GM21737 (cell line): ENCODE results near the gene CDC42EP3.

ENCODE experiments used
- ATAC-seq: cut with Tn5 transposase; IDR thresholded peaks from one replicate; pipeline ENCODE4 v1.9.1; 2021; ENCODE audit warnings: mild to moderate bottlenecking, moderate library complexity; ENCODE audit not compliant: unreplicated experiment

CDC42EP3 gene

GRCh38 chr2:37683921-37684780 lies 12.7 kb upstream of the CDC42EP3 start:
- no peak for ATAC-seq

DNA sequence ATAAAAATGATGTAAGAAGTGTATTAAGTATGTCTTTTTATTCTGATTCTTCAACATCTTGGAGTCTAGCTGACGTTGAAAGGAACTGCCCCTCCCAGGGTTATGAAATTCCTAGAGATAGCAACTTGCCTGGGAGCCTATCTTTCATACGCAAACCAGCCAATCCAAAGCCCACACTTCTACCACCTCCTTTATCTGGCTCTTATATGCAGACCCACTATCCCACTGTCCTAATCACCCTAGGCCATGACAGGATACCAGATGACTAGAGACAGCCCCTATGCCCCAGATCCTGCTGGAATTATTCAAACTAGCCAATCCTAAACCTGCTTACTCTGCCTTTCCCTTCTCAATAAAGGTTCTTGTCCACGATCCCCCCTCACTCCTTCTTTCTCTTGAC lies 11.8 kb upstream of the CDC42EP3 start:
- ATAC-seq, result no peak

DNA sequence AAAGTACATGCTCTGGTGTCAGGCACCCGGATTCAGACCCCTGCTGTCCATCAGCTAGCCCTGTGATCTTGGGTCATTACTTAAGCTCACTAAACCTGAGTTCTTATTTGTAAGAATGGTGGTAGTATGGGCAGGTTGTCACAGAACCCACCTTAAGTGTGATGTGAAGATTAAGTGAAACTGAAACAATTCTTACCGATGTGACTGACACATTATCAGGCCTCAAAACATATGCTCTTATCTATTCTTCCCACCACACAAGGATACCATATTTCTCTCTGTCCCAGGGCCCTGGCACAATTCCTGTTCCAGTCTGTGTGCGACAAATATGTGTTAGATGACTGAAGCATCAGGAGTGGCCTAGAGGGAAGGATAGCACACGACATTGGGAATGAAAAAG lies 11.0 kb upstream of the CDC42EP3 start:
- no peak for ATAC-seq

DNA sequence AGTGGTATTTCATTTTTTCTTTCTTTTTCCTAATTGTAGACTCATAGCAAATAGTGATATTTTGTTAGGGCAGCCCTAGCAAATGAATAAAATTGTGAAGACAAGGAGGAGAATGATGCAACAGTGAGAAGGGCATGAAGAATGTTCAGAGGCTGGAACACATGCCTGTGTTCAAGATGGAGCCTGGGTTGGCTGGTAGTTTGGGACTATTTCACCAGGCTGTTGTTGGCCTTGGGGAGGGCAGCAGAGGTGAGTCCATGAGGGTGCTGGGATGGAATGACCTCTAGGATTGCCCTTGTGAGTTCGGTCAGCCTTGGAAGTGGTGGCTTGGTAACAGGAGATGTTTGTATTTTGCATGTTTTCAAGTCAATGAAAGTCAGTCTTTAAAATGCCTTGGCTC lies 10.1 kb upstream of the CDC42EP3 start:
- ATAC-seq, result no peak

DNA sequence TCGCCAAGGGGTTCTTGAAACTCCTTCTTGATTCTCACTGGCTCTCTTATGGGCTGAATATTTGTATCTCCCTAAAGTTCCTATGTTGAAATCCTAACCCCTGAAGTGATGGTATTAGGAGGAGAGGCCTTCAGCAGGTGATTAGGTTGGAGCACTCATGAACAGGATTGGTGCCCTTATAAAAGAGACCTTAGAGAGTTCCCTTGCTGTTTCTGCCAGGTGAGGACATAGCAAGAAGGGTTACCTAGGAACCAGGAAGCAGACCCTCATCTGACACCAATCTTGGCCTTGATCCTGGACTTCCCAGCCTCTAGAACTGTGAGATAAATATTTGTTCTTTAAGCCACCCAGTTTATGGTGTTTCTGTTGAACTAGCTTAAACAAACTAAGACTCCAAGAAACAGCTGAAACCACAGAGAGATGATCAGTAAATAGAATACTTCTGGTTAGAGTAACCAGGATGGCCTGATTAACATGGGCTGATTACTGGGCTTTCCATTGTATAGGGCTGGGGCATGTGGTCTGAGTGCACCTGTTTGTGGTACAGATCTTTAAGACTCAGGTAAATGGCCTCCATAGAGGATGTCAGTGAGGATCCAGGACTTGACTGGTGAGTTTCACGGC lies 7.7 kb upstream of the CDC42EP3 start:
- ATAC-seq, result no peak

DNA sequence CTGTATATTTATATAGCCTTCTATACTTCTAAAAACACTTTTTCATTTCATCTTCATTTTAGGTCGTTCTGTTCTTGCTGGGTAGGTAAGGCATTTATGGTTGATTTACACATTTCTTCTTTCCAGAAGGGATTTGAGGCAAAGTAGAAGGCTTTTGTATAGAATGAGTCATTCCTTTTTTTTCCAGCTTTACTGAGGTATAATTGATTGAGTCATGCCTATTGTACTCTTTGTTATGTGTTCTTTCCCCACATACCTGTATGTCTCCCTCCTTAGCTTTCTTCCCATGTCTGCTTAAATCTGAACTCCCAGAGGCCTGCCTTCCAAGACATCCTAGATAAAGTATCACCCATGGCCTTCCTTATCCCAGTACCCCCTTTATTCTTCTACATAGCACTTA lies 4.8 kb upstream of the CDC42EP3 start:
- no peak for ATAC-seq

DNA sequence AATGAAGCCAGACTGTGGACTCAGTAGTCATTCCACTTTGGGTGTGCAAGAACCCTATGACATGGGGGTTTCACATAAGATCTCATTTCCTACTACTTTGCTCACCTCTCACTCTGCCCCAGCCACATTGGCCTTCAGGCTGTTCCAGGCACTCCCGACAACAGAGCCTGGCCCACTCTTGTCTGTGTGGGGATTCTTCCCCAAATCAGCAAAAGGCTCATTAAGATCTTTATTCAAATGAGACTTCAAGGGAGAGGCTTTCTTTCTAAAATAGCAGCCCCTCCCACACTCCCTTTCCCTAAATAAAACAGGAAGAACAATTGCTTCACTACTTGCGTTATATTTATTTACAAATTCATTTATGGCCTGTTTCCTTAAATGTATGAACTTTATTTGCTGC lies 3.5 kb upstream of the CDC42EP3 start:
- ATAC-seq, result no peak

GRCh38 chr2:37672870-37673184 lies 1.4 kb upstream of the CDC42EP3 start:
- ATAC-seq, result no peak

- peak; percentile 49 for ATAC-seq
These were observed 845 bp upstream of the CDC42EP3 start for GRCh38 chr2:37672104-37672869.

GRCh38 chr2:37671816-37672103 lies 318 bp upstream of the CDC42EP3 start:
- no peak for ATAC-seq

DNA sequence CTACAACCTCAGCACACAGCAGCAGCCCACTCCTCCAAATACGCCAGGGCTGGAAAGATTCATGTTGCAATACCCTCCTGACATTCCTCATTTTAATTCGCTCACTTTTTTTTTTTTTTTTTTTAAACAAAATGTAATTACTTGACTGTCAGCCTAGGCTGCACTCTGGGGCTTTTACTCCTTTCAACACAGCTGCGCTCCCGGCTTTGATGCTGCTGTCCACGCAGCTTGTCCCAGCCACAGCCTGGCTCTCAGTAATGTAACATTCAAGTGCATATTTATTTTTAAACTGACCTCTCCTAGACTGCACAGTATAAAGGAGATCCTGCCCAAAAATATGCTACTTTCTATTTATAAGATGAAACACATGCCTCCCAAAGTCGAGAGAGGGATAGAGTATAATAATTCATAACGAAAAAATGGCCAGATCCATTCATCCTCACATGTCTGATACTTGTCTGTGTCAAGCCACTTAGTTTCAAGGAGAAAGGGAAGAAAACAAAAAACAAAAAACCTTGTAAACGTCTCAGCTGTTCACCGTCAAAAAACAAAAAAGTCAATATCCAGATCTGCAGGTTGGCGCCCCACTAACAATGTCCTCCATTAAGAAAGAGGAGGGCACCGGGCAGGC lies 949 bp downstream of the CDC42EP3 start:
- ATAC-seq, result no peak

- no peak for ATAC-seq
These were observed 2.0 kb downstream of the CDC42EP3 start for GRCh38 chr2:37669446-37669845.

GRCh38 chr2:37667704-37668103 lies 3.7 kb downstream of the CDC42EP3 start:
- no peak for ATAC-seq

GRCh38 chr2:37666772-37667171 lies 4.7 kb downstream of the CDC42EP3 start:
- ATAC-seq, result no peak

DNA sequence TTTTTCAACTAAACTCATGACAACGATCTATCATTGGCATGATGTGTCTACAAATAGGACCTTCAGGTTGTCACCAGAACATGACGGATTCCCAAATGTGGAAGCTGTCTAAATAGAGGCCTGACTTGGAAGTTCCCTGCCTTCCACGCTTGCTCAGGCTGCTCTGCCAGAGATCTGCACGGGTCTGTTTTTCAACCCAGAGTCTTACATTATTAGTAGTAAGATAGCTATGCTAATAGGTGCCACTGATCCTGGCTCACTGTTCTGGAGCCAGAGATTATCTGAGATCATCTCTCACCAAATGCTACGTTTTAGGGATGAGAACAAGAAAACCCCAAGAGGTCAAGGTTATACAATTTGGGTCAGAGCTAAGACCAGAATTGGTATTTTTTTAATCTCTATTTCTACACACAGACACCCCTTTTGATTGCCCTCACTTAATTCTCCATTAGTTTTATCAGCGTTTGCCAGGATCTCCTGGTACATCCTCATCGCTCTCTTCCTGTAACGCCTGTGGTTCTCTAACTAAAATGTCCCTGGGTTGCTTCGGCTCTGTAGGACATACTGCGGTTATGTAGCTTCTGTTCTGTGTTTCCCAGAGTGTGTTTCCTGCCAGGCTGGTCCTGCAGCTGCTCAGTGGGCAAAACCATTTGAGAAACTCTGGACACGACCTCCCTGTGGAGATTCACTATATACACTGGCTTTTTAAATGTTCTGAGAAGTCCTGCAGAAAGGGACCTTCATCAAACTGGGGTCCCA lies 5.7 kb downstream of the CDC42EP3 start:
- ATAC-seq, result no peak

DNA sequence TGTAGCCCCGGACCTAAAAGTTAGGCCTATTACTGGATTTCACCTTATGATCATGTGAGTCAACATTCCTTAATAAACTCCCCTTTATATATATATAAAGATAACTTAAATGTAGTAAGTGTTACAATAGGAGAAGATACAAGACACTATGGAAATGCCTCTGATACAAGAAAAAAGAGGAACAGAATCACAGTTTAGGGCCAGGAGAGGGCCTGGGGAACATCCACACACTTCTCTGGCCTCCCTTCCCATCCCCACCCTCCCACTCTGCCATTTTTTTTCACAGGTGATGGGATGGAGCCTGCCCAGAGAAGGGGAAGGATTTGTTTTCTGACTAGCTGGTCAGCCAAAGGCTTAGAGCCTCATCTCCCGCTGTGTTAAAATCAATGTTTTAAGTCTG lies 6.4 kb downstream of the CDC42EP3 start:
- no peak for ATAC-seq

- ATAC-seq, result no peak
These were observed 7.2 kb downstream of the CDC42EP3 start for GRCh38 chr2:37664231-37664643.

DNA sequence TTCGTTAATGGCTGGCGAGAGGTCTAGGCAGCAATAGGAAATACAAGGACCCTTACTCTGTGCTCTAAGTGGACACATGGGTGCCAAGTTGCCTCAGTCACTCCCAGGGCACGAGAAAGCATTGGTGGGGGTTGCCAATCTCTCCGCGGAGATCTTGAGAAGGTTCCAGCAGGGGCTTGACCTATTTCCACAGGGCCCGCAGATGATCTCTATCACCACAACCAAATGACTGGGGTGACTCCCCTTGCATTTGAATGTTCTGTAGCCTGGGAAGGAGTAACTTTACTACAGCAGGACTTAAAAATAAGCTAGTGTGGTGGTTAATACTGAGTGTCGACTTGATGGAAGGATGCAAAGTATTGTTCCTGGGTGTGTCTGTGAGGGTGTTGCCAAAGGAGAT lies 8.1 kb downstream of the CDC42EP3 start:
- no peak for ATAC-seq

DNA sequence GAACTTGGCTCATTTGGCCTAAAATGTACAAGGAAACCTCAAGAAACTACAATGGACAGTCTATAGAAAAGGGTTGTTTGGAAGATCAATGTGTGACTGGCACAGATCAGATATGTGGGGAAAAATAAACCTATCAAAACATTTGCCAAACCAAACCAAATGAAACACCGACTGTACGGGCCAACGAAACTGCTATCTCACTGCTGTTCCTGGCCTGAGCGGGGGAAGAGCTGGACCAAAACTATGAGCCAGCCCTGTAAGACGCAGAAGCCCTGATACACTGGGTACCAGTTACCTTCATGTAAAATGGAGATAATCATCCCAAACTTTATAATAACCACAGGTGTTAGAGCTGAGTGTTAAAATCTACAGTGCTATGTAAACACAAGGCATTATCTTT lies 11.7 kb downstream of the CDC42EP3 start:
- no peak for ATAC-seq

GRCh38 chr2:37658682-37659081 lies 12.8 kb downstream of the CDC42EP3 start:
- no peak for ATAC-seq

GRCh38 chr2:37657471-37657870 lies 14.0 kb downstream of the CDC42EP3 start:
- no peak for ATAC-seq
